ENCODE measurements around the gene CARF.
A peak's percentile ranks its signal among the peaks of the same experiment; 100 is the strongest.

The CARF gene

GRCh38 chr2:202870431-202871299 is 41.4 kb upstream of the CARF start (continued):
- TF ChIP-seq TSHZ1 (tag by site-specific recombination; IDR thresholded peaks at IDR 0.05; ENCODE audit: borderline replicate concordance) (no peak), ZNF423 (tag by site-specific recombination; IDR thresholded peaks at IDR 0.05) (no peak), ZNF571 (tag by site-specific recombination; IDR thresholded peaks at IDR 0.05) (no peak), PRDM10 (tag by site-specific recombination; IDR thresholded peaks at IDR 0.05) (peak; percentile 49; the same call in 1 of the 2 replicates), ZEB2 (tag by site-specific recombination; IDR thresholded peaks at IDR 0.05) (peak; percentile 73), ZNF768 (tag by site-specific recombination; IDR thresholded peaks at IDR 0.05) (no peak), ZNF639 (tag by site-specific recombination; IDR thresholded peaks at IDR 0.05) (no peak), SP3 (tag by site-specific recombination; IDR thresholded peaks at IDR 0.05) (no peak), ZNF362 (tag by site-specific recombination; IDR thresholded peaks at IDR 0.05) (no peak), ZNF274 (IDR thresholded peaks at IDR 0.05; ENCODE audit: low read length) (no peak), ZNF274 (tag by site-specific recombination; IDR thresholded peaks at IDR 0.05; ENCODE audit: borderline replicate concordance) (no peak), ZNF184 (tag by site-specific recombination; IDR thresholded peaks at IDR 0.05) (no peak), ZNF37A (tag by site-specific recombination; IDR thresholded peaks at IDR 0.05) (no peak), ZNF280C (tag by site-specific recombination; IDR thresholded peaks at IDR 0.05) (no peak), ZXDB (tag by site-specific recombination; IDR thresholded peaks at IDR 0.05) (no peak), CTCF (tag by site-specific recombination; IDR thresholded peaks at IDR 0.05) (peak; percentile 53; the same call in 1 of the 2 replicates), ZNF350 (tag by site-specific recombination; IDR thresholded peaks at IDR 0.05) (no peak), ZNF549 (tag by site-specific recombination; IDR thresholded peaks at IDR 0.05) (no peak), ZNF16 (tag by site-specific recombination; IDR thresholded peaks at IDR 0.05; ENCODE audit: low read depth) (no peak), YY2 (tag by site-specific recombination; IDR thresholded peaks at IDR 0.05) (no peak), ZNF10 (tag by site-specific recombination; IDR thresholded peaks at IDR 0.05) (no peak), ZNF292 (tag by site-specific recombination; IDR thresholded peaks at IDR 0.05; ENCODE audit: borderline replicate concordance, low read depth) (no peak), KLF1 (tag by site-specific recombination; IDR thresholded peaks at IDR 0.05) (no peak), ZNF785 (tag by site-specific recombination; IDR thresholded peaks at IDR 0.05) (no peak), ZBTB17 (tag by site-specific recombination; IDR thresholded peaks at IDR 0.05) (peak; percentile 52; the same call in 1 of the 2 replicates), ZNF112 (tag by site-specific recombination; IDR thresholded peaks at IDR 0.05) (no peak)

All from HEK293 (cell line).